Hepatic stellate cell (primary cell): ENCODE measurements around the gene LRMDA.
A peak's percentile ranks its signal among the peaks of the same experiment; 100 is the strongest.
"Not testable (repeated sequence)": the region's sequence is repeated elsewhere in the genome, so short reads cannot be mapped to it uniquely, and the experiment has no call there.

Experiments used
- DNase-seq: peaks from one replicate; pipeline ENCODE4 v3.0.0; 2011; ENCODE audit warnings: low spot score

LRMDA gene

GRCh38 chr10:76555067-76555670 lies 1123.7 kb downstream of the LRMDA start:
- no peak for DNase-seq

- DNase-seq, result no peak
Measured at GRCh38 chr10:76557366-76557765, 1125.9 kb downstream of the LRMDA start.

GRCh38 chr10:76558586-76558985 lies 1127.2 kb downstream of the LRMDA start:
- peak; percentile 13 for DNase-seq

- peak; percentile 26 for DNase-seq
Measured at GRCh38 chr10:76558996-76559891, 1127.8 kb downstream of the LRMDA start.

- no peak for DNase-seq
Measured at GRCh38 chr10:76559892-76560220, 1128.4 kb downstream of the LRMDA start.

GRCh38 chr10:76560338-76560737 lies 1128.9 kb downstream of the LRMDA start:
- DNase-seq, result no peak

- no peak for DNase-seq
Measured at GRCh38 chr10:76563286-76563685, 1131.9 kb downstream of the LRMDA start.

- DNase-seq, result no peak
Measured at GRCh38 chr10:76572021-76572420, 1140.6 kb downstream of the LRMDA start.

GRCh38 chr10:76576276-76576962 lies 1145.0 kb downstream of the LRMDA start:
- peak; percentile 33 for DNase-seq

- DNase-seq, result no peak
Measured at GRCh38 chr10:76577455-76577854, 1146.0 kb downstream of the LRMDA start.

- DNase-seq, result no peak
Measured at GRCh38 chr10:76581506-76582256, 1150.3 kb downstream of the LRMDA start.

- peak; percentile 22 for DNase-seq
Measured at GRCh38 chr10:76582531-76582930, 1151.1 kb downstream of the LRMDA start.

- peak; percentile 68 for DNase-seq
Measured at GRCh38 chr10:76583711-76584161, 1152.3 kb downstream of the LRMDA start.

GRCh38 chr10:76584466-76584865 lies 1153.0 kb downstream of the LRMDA start:
- DNase-seq, result not testable (repeated sequence)
